HCT116 (cell line): Measurements from ENCODE around the gene PKD2L1.

Experiments
- EZH2phosphoT487 ChIP-seq: fragments of 200-600 bp; IDR thresholded peaks from 2 replicates; pipeline ENCODE4 v1.6.1; 2018; ENCODE audit warnings: antibody characterized with exemption, borderline replicate concordance
- POLR2A ChIP-seq: IDR thresholded peaks from 2 replicates; pipeline ENCODE4 v1.7.0; 2011; ENCODE audit warnings: borderline replicate concordance; ENCODE audit not compliant: insufficient read depth, insufficient read length; ENCODE audit errors: extremely low read depth
- POLR2AphosphoS5 ChIP-seq: IDR thresholded peaks from 2 replicates; pipeline ENCODE4 v1.6.1; 2011; ENCODE audit warnings: mild to moderate bottlenecking, low read depth, low read length, moderate library complexity
- ZNF274 ChIP-seq: fragments of 200-500 bp; sonication (Bioruptor generic); IDR thresholded peaks from 2 replicates; pipeline ENCODE4 v1.6.1; 2014; ENCODE audit warnings: mild to moderate bottlenecking, low read depth, low read length, inconsistent platforms
- TF ChIP-seq, protein P1 (sequence below): IDR thresholded peaks from 2 replicates; pipeline ENCODE4 v1.6.1; 2012

GRCh38 chr10:100254191-100254590, 75.8 kb downstream of the PKD2L1 start:
- TF ChIP-seq, protein P1, sequence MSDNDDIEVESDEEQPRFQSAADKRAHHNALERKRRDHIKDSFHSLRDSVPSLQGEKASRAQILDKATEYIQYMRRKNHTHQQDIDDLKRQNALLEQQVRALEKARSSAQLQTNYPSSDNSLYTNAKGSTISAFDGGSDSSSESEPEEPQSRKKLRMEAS, result no peak
- TF ChIP-seq POLR2A (no peak), ZNF274 (no peak), POLR2AphosphoS5 (no peak), EZH2phosphoT487 (no peak)
